Inferior parietal cortex (tissue), 1 donor: ENCODE measurements around the gene HOXA4.

ENCODE experiments used
- DNase-seq: peaks from one replicate; pipeline ENCODE4 v3.0.0-alpha.2; 2016; ENCODE audit errors: extremely low spot score

The HOXA4 gene

GRCh38 chr7:27095050-27095896 is 35.3 kb downstream of the HOXA4 start:
- DNase-seq: no peak

GRCh38 chr7:27094304-27095049 is 36.1 kb downstream of the HOXA4 start:
- DNase-seq: no peak

- DNase-seq: no peak
These were observed 37.2 kb downstream of the HOXA4 start for GRCh38 chr7:27093184-27093895.

GRCh38 chr7:27092819-27093110 is 37.8 kb downstream of the HOXA4 start:
- DNase-seq: no peak

GRCh38 chr7:27091941-27092818 is 38.4 kb downstream of the HOXA4 start:
- DNase-seq: no peak

GRCh38 chr7:27091105-27091504 is 39.5 kb downstream of the HOXA4 start:
- DNase-seq: no peak

- DNase-seq: no peak
These were observed 42.3 kb downstream of the HOXA4 start for GRCh38 chr7:27088002-27088922.

- no peak for DNase-seq
These were observed 46.9 kb downstream of the HOXA4 start for GRCh38 chr7:27083646-27084045.

- no peak for DNase-seq
These were observed 48.4 kb downstream of the HOXA4 start for GRCh38 chr7:27082171-27082570.

- no peak for DNase-seq
These were observed 49.6 kb downstream of the HOXA4 start for GRCh38 chr7:27080844-27081436.

- DNase-seq: no peak
These were observed 51.2 kb downstream of the HOXA4 start for GRCh38 chr7:27079234-27079975.

- DNase-seq: no peak
These were observed 51.8 kb downstream of the HOXA4 start for GRCh38 chr7:27078616-27079233.
